ENCODE data around the gene CCDC160.
"Not testable (repeated sequence)": the region's sequence is repeated elsewhere in the genome, so short reads cannot be mapped to it uniquely, and the experiment has no call there.

Gene CCDC160

GRCh38 chrX:134251241-134251640 is 14.3 kb downstream of the CCDC160 start:
- Histone ChIP-seq H3K27ac (no peak overlapping the region), H3K4me3 (no peak overlapping the region)
- TF ChIP-seq, protein P1, sequence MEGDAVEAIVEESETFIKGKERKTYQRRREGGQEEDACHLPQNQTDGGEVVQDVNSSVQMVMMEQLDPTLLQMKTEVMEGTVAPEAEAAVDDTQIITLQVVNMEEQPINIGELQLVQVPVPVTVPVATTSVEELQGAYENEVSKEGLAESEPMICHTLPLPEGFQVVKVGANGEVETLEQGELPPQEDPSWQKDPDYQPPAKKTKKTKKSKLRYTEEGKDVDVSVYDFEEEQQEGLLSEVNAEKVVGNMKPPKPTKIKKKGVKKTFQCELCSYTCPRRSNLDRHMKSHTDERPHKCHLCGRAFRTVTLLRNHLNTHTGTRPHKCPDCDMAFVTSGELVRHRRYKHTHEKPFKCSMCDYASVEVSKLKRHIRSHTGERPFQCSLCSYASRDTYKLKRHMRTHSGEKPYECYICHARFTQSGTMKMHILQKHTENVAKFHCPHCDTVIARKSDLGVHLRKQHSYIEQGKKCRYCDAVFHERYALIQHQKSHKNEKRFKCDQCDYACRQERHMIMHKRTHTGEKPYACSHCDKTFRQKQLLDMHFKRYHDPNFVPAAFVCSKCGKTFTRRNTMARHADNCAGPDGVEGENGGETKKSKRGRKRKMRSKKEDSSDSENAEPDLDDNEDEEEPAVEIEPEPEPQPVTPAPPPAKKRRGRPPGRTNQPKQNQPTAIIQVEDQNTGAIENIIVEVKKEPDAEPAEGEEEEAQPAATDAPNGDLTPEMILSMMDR (IDR thresholded peaks at IDR 0.05), result no peak
- DNase-seq (ENCODE audit: low spot score), result no peak

- H3K4me3 ChIP-seq, result no peak overlapping the region
- TF ChIP-seq, protein P1 (IDR thresholded peaks at IDR 0.05), result no peak
- H3K27ac ChIP-seq, result no peak overlapping the region
- DNase-seq (ENCODE audit: low spot score), result no peak
These were observed 17.5 kb downstream of the CCDC160 start for GRCh38 chrX:134254511-134254910.

DNA sequence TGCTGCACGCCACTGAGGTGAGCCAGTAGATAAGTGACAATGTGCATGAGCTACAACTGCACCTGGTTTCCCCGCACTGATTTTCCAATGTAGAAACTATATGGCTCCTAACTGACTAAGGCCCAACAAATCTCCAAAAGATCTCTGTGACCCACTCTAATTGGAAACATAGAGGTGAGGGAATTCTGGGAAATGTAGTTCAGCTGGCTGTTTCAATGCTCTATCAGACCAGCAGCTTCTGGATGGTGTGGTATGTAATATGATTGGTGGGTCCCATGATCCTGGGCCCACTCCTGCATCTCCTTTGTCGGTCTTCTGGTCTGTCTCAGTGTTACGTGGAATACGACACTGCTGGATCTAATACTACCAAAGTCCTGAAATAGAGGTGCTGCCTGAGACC is 18.6 kb downstream of the CCDC160 start:
- H3K4me3 ChIP-seq, result no peak overlapping the region
- no peak for DNase-seq (ENCODE audit: low spot score)
- TF ChIP-seq, protein P1 (IDR thresholded peaks at IDR 0.05), result no peak
- H3K27ac ChIP-seq, result no peak overlapping the region

DNA sequence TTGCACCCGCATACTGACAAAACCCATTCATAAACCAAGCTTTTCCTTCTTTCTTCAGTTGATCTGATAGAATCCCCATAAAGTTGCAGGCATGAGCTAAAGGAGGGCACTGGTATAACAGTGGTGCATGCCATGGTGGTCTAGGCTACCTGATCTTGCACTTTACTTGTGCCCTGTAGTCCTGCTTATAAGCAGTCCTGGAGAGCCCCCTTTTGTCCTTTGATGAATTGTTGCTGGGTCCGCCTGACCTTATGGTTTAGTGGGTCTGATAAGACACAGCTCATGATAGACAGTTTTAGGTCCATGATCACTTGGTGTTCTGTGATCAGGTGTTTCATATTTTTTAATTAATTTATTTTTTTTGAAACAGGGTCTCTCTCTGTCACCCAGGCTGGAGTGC is 19.7 kb downstream of the CCDC160 start:
- H3K4me3 ChIP-seq, result no peak overlapping the region
- no peak for DNase-seq (ENCODE audit: low spot score)
- TF ChIP-seq, protein P1 (IDR thresholded peaks at IDR 0.05), result no peak
- H3K27ac ChIP-seq, result no peak overlapping the region

DNA sequence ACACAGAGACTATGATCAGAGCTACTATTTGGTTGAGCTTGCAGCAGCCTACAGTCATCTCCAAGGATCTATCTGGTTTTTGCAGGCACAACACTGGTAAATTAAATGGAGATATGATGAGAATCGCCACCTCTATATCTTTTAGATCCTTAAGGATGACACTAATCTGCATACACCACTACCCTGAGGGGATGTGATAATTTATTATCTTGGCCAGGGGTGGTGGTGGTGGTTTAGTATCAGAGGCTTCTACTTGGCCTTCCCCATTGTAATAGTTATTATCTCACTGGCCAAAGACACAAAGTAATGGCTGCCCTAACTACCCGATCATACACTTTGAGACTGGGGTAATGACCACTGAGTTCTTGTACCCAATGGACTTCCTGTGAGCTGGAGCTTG is 21.2 kb downstream of the CCDC160 start:
- Histone ChIP-seq H3K27ac (no peak overlapping the region), H3K4me3 (no peak overlapping the region)
- DNase-seq (ENCODE audit: low spot score), result no peak
- TF ChIP-seq, protein P1 (IDR thresholded peaks at IDR 0.05), result no peak

- H3K4me3 ChIP-seq; H3K27ac ChIP-seq; DNase-seq (ENCODE audit: low spot score): not testable (repeated sequence)
These were observed 49.0 kb downstream of the CCDC160 start for GRCh38 chrX:134285934-134286333.

DNA sequence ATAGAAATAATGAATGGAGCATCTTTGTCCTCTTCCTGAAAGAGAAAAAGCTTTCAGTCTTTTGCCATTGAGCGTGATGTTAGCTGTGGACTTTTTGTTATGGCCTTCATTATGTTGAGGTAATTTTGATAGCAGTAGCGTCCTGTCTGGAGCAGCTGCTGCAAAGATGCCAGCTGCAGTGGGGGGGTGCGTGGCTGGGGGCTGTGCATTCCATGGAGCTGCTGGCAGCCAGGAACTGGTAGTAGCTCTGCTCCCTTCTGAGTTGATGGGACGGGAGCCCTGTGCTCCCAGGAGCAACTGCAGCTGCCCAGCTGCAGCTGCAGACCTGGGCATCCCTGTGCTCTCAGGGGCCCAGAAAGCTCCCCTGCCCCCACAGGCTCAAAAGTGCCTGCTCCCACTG is 50.4 kb downstream of the CCDC160 start:
- no peak for DNase-seq (ENCODE audit: low spot score)
- no peak overlapping the region for H3K27ac ChIP-seq
- TF ChIP-seq, protein P1 (IDR thresholded peaks at IDR 0.05), result no peak
- no peak overlapping the region for H3K4me3 ChIP-seq

GRCh38 chrX:134294548-134294947 is 57.6 kb downstream of the CCDC160 start:
- TF ChIP-seq, protein P1 (IDR thresholded peaks at IDR 0.05), result no peak
- Histone ChIP-seq H3K4me3 (no peak overlapping the region), H3K27ac (no peak overlapping the region)
- DNase-seq (ENCODE audit: low spot score), result no peak

Measured in coronary artery (tissue), 2 donors.